ENCODE data around the gene ZC3HAV1L.

The ZC3HAV1L gene

DNA sequence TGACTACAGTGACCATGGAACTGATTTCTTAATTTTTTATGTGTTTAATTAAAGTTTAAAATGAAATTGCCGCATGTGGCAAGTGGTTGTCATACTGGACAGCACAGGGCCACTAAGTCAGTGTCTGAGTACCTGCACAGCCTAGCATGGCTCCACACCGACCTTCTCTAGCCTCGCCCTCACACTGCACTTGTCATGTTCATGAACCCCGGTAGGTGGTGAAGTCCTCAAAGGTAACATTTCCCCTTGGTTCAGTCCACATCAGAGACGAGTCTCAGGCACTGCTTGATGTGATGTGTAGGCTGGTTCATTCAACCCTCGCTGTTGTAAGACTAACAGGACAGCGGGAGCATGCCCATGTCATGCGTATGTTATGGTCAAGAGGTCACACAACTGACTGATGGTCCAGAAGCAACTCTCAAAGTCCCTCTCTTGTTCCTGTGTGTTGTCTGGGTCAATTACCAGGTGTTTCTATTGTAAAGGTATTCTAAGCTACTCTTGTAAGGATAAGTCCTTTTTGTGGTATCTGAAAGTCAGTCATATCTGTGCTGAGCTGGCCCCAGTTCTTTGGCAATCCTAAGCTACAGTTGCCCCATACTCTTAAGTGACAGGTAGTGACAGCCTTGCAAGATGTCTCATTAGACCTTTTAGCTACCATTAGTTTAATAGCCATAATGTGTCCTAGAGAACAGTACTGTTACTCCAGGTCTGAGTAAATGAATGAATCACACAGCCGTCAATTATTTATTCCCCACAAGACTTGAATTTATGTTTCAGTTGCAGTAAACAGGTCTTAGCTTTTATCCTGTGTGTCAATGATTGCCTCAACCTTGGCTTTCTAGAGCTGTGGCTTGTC is 32.9 kb upstream of the ZC3HAV1L start:
- Histone ChIP-seq H3K27me3 (ENCODE audit: control insufficient read depth in 1 of 2, insufficient read depth in 1 of 2, low read length in 2 of 2) (no peaks in the 10 kb centered on the region), H3K36me3 (ENCODE audit: control insufficient read depth in 1 of 2, insufficient read depth in 2 of 2, low read depth in 1 of 2, low read length in 2 of 2) (peaks cover 43 to 88% of the 10 kb centered on the region in 2 experiments), H3K4me2 (ENCODE audit: low read length, poor library complexity, severe bottlenecking) (no peak overlapping the region), H2BK12ac (ENCODE audit: low read length in 2 of 2) (no peak overlapping the region), H3K4ac (ENCODE audit: low read depth in 1 of 2, low read length in 2 of 2) (no peak overlapping the region), H3K23ac (ENCODE audit: low read length in 2 of 2) (no peak overlapping the region), H3K18ac (ENCODE audit: low read depth in 1 of 2, low read length in 2 of 2) (no peak overlapping the region), H2BK15ac (ENCODE audit: low read depth, poor library complexity, severe bottlenecking) (no peak overlapping the region), H3K27ac (ENCODE audit: low read length, poor library complexity, severe bottlenecking) (no peak overlapping the region), H2BK5ac (ENCODE audit: low read depth, low read length, poor library complexity, severe bottlenecking) (no peak overlapping the region), H4K8ac (ENCODE audit: low read length) (no peak overlapping the region), H3K9me3 (ENCODE audit: control insufficient read depth, low read length) (no peaks in the 10 kb centered on the region), H2AFZ (ENCODE audit: low read depth, low read length) (no peak overlapping the region), H2BK120ac (ENCODE audit: low read depth, low read length) (no peak overlapping the region), H3K14ac (ENCODE audit: low read length in 2 of 2) (no peak overlapping the region), H3K4me1 (ENCODE audit: control insufficient read depth, insufficient read depth, low read depth, low read length) (no peaks in the 10 kb centered on the region), H3K9ac (ENCODE audit: low read length) (no peak overlapping the region), H2AK5ac (ENCODE audit: low read length, severe bottlenecking) (no peak overlapping the region), H3K4me3 (ENCODE audit: insufficient read depth in 1 of 2, low read depth in 1 of 2, low read length in 2 of 2) (no peak overlapping the region), H3K79me1 (replicated peaks; ENCODE audit: low read length, poor library complexity, severe bottlenecking) (peaks cover 13% of the 10 kb centered on the region), H4K91ac (ENCODE audit: low read length) (no peak overlapping the region)
- DNase-seq, result no peak
- over 99% methylated on average over 9 of the region's 9 CpGs for WGBS

DNA sequence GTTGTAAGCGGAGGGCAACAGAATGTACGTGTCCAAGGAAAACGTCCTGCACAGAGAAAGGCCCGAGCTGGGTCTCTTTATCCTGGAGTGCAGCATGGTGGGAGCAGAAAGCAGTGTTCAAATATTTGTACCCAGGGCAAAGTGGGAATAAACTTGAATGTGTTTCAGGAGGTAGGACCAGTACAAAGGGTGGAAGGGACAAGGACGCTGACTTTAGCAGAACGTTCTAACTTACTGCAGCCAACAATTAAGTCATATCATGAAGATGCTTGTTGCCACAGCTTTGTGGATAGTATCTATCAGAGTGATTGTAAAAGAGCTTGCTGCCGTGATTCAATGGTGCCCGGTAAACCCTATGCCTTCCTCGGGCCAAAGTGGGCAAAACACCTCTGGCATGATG is 30.5 kb upstream of the ZC3HAV1L start:
- Histone ChIP-seq H3K27ac (ENCODE audit: low read length, poor library complexity, severe bottlenecking) (no peak overlapping the region), H2BK5ac (ENCODE audit: low read depth, low read length, poor library complexity, severe bottlenecking) (no peak overlapping the region), H2BK12ac (ENCODE audit: low read length in 2 of 2) (no peak overlapping the region), H3K9me3 (ENCODE audit: control insufficient read depth, low read length) (no peaks in the 10 kb centered on the region), H3K9ac (ENCODE audit: low read length) (no peak overlapping the region), H4K8ac (ENCODE audit: low read length) (no peak overlapping the region), H3K4me3 (ENCODE audit: insufficient read depth in 1 of 2, low read depth in 1 of 2, low read length in 2 of 2) (no peak overlapping the region), H4K91ac (ENCODE audit: low read length) (no peak overlapping the region), H3K4me2 (ENCODE audit: low read length, poor library complexity, severe bottlenecking) (no peak overlapping the region), H2AFZ (ENCODE audit: low read depth, low read length) (no peak overlapping the region), H2AK5ac (ENCODE audit: low read length, severe bottlenecking) (no peak overlapping the region), H3K14ac (ENCODE audit: low read length in 2 of 2) (no peak overlapping the region), H3K27me3 (ENCODE audit: control insufficient read depth in 1 of 2, insufficient read depth in 1 of 2, low read length in 2 of 2) (no peaks in the 10 kb centered on the region), H3K79me1 (replicated peaks; ENCODE audit: low read length, poor library complexity, severe bottlenecking) (peaks cover 10% of the 10 kb centered on the region), H3K4ac (ENCODE audit: low read depth in 1 of 2, low read length in 2 of 2) (no peak overlapping the region), H3K23ac (ENCODE audit: low read length in 2 of 2) (no peak overlapping the region), H3K36me3 (ENCODE audit: control insufficient read depth in 1 of 2, insufficient read depth in 2 of 2, low read depth in 1 of 2, low read length in 2 of 2) (peaks cover 39 to 83% of the 10 kb centered on the region in 2 experiments), H2BK120ac (ENCODE audit: low read depth, low read length) (no peak overlapping the region), H3K4me1 (ENCODE audit: control insufficient read depth, insufficient read depth, low read depth, low read length) (no peaks in the 10 kb centered on the region), H2BK15ac (ENCODE audit: low read depth, poor library complexity, severe bottlenecking) (no peak overlapping the region), H3K18ac (ENCODE audit: low read depth in 1 of 2, low read length in 2 of 2) (no peak overlapping the region)
- no peak for DNase-seq
- WGBS, result 97% methylated on average over 9 of the region's 9 CpGs

DNA sequence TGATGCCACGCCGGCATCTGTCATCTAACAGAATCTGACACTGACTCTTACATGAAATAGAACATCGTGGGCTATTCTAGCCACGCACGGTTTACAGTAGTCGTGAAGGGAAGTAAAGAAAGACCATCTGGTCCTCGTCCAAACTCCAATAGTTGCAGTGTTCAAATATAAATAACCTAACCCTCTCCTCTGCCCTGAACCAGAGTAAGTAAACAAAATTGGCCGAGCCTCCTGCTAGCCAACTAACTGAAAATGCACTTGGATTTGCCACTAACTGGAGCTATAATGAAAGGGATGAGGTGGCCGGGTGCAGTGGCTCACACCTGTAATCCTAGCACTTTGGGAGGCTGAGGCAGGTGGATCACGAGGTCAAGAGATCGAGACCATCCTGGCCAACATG is 29.5 kb upstream of the ZC3HAV1L start:
- no peak overlapping the region for H2AFZ ChIP-seq (ENCODE audit: low read depth, low read length)
- WGBS, result 65% methylated on average over 10 of the region's 11 CpGs
- no peak overlapping the region for H2BK5ac ChIP-seq (ENCODE audit: low read depth, low read length, poor library complexity, severe bottlenecking)
- H2BK12ac ChIP-seq (ENCODE audit: low read length in 2 of 2), result no peak overlapping the region
- no peak overlapping the region for H3K4ac ChIP-seq (ENCODE audit: low read depth in 1 of 2, low read length in 2 of 2)
- no peak overlapping the region for H3K27ac ChIP-seq (ENCODE audit: low read length, poor library complexity, severe bottlenecking)
- H3K9ac ChIP-seq (ENCODE audit: low read length), result no peak overlapping the region
- no peak overlapping the region for H3K4me3 ChIP-seq (ENCODE audit: insufficient read depth in 1 of 2, low read depth in 1 of 2, low read length in 2 of 2)
- peaks cover 39 to 86% of the 10 kb centered on the region in 2 experiments for H3K36me3 ChIP-seq (ENCODE audit: control insufficient read depth in 1 of 2, insufficient read depth in 2 of 2, low read depth in 1 of 2, low read length in 2 of 2)
- no peaks in the 10 kb centered on the region for H3K9me3 ChIP-seq (ENCODE audit: control insufficient read depth, low read length)
- no peak overlapping the region for H2BK120ac ChIP-seq (ENCODE audit: low read depth, low read length)
- H3K18ac ChIP-seq (ENCODE audit: low read depth in 1 of 2, low read length in 2 of 2), result no peak overlapping the region
- no peak overlapping the region for H2BK15ac ChIP-seq (ENCODE audit: low read depth, poor library complexity, severe bottlenecking)
- no peaks in the 10 kb centered on the region for H3K4me1 ChIP-seq (ENCODE audit: control insufficient read depth, insufficient read depth, low read depth, low read length)
- peaks cover 10% of the 10 kb centered on the region for H3K79me1 ChIP-seq (replicated peaks; ENCODE audit: low read length, poor library complexity, severe bottlenecking)
- H4K91ac ChIP-seq (ENCODE audit: low read length), result no peak overlapping the region
- H3K14ac ChIP-seq (ENCODE audit: low read length in 2 of 2), result no peak overlapping the region
- no peak overlapping the region for H2AK5ac ChIP-seq (ENCODE audit: low read length, severe bottlenecking)
- H3K23ac ChIP-seq (ENCODE audit: low read length in 2 of 2), result no peak overlapping the region
- no peak overlapping the region for H4K8ac ChIP-seq (ENCODE audit: low read length)
- H3K4me2 ChIP-seq (ENCODE audit: low read length, poor library complexity, severe bottlenecking), result no peak overlapping the region
- H3K27me3 ChIP-seq (ENCODE audit: control insufficient read depth in 1 of 2, insufficient read depth in 1 of 2, low read length in 2 of 2), result no peaks in the 10 kb centered on the region
- DNase-seq, result peak; percentile 36

DNA sequence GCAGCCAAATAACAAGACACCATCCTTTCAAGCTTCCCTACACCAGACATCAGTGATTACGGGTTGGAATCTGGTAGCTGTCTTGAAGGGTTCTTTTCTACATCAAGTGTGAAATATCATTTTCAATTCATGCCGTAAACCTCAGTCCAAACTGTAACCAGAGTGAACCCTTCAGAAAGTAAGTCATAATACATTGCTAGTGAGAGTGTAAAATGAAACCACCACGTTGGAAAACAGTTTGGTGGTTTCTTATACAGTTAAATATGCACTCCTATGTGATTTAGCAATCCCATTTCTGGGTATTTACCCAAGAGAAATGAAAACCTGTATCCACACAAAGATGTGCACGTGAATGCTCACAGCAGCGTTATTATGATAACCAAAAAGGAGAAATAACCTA is 25.6 kb upstream of the ZC3HAV1L start:
- H3K4me2 ChIP-seq (ENCODE audit: low read length, poor library complexity, severe bottlenecking), result no peak overlapping the region
- no peak overlapping the region for H3K18ac ChIP-seq (ENCODE audit: low read depth in 1 of 2, low read length in 2 of 2)
- no peak overlapping the region for H2BK5ac ChIP-seq (ENCODE audit: low read depth, low read length, poor library complexity, severe bottlenecking)
- no peak for DNase-seq
- H4K8ac ChIP-seq (ENCODE audit: low read length), result no peak overlapping the region
- no peak overlapping the region for H3K9ac ChIP-seq (ENCODE audit: low read length)
- H2AK5ac ChIP-seq (ENCODE audit: low read length, severe bottlenecking), result no peak overlapping the region
- no peak overlapping the region for H3K14ac ChIP-seq (ENCODE audit: low read length in 2 of 2)
- H2BK15ac ChIP-seq (ENCODE audit: low read depth, poor library complexity, severe bottlenecking), result no peak overlapping the region
- 100% methylated on average over 2 of the region's 5 CpGs for WGBS
- peaks cover 26 to 76% of the 10 kb centered on the region in 2 experiments for H3K36me3 ChIP-seq (ENCODE audit: control insufficient read depth in 1 of 2, insufficient read depth in 2 of 2, low read depth in 1 of 2, low read length in 2 of 2)
- H3K27ac ChIP-seq (ENCODE audit: low read length, poor library complexity, severe bottlenecking), result no peak overlapping the region
- H3K4me3 ChIP-seq (ENCODE audit: insufficient read depth in 1 of 2, low read depth in 1 of 2, low read length in 2 of 2), result no peak overlapping the region
- no peak overlapping the region for H3K4ac ChIP-seq (ENCODE audit: low read depth in 1 of 2, low read length in 2 of 2)
- no peak overlapping the region for H3K23ac ChIP-seq (ENCODE audit: low read length in 2 of 2)
- no peaks in the 10 kb centered on the region for H3K9me3 ChIP-seq (ENCODE audit: control insufficient read depth, low read length)
- H2BK12ac ChIP-seq (ENCODE audit: low read length in 2 of 2), result no peak overlapping the region
- H3K79me1 ChIP-seq (replicated peaks; ENCODE audit: low read length, poor library complexity, severe bottlenecking), result peaks cover 14% of the 10 kb centered on the region
- H2BK120ac ChIP-seq (ENCODE audit: low read depth, low read length), result no peak overlapping the region
- no peaks in the 10 kb centered on the region for H3K4me1 ChIP-seq (ENCODE audit: control insufficient read depth, insufficient read depth, low read depth, low read length)
- H2AFZ ChIP-seq (ENCODE audit: low read depth, low read length), result no peak overlapping the region
- H3K27me3 ChIP-seq (ENCODE audit: control insufficient read depth in 1 of 2, insufficient read depth in 1 of 2, low read length in 2 of 2), result no peaks in the 10 kb centered on the region
- no peak overlapping the region for H4K91ac ChIP-seq (ENCODE audit: low read length)

Measured in mesenchymal stem cell (in vitro differentiated cells and primary cell).